HG02798 (cell line): Measurements from ENCODE around the gene TRABD2A.

ENCODE experiments used
- ATAC-seq: cut with Tn5 transposase; IDR thresholded peaks from one replicate; pipeline ENCODE4 v1.9.1; 2021; ENCODE audit warnings: mild to moderate bottlenecking; ENCODE audit not compliant: unreplicated experiment, poor library complexity

The TRABD2A gene

DNA sequence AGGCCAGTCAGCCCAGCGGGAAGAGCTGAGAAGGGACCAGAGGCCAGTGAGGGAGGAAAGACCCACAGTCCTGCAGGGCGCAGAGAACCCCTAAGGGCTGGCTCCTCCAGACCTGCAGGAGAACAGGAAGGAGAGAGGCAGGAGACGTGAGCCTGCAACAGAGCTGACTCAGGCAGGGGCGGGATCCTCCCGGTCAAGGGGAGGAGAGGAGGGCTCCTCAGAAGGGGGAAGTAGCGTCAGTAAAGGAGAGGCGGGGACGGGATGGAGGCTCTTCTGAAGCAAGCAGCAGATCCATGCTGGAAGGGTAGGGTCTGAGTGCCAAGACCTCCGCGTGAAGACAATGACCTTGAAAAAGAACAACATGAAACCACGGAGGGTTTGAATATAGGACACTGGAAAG lies 50.8 kb downstream of the TRABD2A start:
- ATAC-seq, result no peak

DNA sequence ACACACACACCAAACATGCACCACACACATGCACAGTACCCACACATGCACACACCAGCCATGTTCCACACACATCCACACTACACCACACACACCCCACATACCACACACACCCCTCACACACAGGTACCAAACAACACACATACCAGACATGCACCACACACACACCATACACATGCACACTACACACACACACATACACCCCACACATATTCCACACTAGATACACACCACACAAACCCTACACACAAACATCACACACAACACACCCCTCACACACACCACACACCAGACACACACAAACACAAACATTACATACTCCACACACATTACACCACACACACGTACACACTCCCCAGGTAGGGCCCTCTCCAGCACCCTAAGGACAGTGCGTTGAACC lies 51.2 kb downstream of the TRABD2A start:
- ATAC-seq, result no peak

DNA sequence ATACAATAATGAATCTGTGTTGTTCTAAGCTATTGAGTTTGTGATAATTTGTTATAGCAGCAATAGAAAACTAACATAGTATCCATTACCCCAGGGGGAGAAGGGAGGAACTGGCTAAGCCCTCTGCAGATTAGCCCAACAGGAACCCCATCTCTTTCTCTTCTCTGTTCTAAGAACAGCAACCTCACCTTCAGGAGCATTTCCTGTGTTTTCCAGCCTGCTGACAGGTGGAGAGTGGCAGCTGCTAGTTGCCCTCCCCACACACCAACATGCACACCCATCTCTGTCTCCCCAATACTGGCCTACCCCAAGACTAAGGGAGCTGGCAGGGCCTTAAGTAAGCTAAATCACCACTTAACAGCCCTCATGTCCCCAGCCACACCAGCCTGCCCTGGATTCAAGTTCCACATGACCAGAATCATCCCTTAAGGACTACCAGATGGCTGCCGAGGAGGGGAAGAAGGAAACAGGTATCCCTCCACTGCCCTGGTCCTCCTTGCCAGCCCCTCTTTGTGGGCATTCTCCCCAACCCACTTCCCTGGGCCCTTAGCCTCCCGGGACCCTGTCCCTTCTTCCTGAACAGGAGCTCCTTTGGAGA lies 52.8 kb downstream of the TRABD2A start:
- ATAC-seq, result no peak

DNA sequence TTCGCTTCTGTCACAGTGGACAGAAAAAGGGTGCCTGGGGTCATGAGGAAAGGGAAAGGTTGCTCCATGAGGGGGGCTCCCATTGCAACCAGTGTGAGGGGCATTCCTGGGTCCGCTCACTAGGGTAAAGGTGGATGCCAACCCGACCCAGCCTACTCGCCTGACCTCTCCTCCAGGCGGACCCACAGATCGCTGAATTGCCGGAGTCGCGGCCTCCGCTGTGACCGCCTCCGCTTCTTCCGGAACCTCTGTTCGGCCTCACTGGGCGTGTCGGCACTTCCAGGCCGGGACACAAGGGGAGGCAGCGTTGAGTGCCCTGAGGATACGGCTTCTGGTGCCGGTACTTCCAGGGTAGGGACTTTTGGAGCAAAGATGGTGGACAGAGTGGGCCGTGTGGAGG lies 57.1 kb downstream of the TRABD2A start:
- ATAC-seq, result no peak

DNA sequence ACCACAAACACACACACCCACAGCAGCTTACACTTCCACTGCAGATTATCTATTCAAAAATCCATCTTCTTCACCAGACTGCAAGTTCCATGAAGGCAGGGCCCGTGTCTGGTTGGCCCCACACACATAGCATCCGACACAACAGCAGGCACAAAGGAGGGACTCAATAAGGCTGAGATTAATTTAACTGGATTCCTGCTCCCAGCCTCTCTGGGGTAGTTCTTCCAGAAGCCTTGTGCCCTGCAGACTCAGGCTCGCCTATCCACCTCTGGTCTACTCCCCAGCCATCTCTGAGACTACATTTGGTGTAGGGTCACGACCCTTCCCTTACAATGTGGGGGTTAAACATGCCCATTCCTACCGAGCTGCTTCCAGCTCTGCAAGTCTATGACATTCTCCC lies 57.7 kb downstream of the TRABD2A start:
- no peak for ATAC-seq

DNA sequence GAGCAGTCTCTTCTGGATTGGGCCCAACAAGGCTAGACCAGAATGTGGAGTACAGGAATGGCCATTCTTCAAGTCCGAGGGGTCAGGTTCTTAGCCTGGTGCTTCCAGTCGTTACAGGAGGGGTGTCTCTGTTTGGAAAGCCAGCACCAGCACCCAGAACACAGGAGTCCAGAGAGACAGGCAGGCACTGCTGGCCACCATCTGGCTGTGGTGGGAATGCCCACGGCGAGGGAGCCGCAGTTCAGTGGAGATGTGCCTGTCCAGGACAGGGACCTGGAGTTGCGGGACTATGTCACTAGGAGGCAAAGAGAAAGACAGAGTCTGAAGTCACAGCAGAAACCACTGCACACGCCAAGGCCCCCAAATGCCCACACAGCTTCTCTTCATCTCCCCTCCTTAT lies 59.1 kb downstream of the TRABD2A start:
- no peak for ATAC-seq

DNA sequence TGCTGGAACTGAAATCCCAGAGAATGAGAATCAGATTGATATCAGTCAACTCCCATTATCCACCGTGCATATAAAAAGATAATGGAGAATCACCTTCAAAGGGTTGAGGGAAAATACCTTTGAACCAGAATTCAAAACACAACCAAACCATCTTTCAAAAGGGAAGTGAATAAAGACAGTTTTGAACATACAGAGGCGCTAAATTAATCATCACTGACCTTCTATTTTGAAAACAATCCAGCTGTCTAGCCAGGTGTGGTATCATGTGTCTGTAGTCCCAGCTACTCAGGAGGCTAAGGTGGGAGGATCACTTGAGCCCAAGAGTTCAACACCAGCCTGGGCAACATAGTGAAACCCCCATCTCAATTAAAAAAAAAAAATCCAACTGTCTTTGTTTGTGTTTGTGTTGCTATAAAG lies 63.6 kb downstream of the TRABD2A start:
- ATAC-seq, result peak; percentile 90

DNA sequence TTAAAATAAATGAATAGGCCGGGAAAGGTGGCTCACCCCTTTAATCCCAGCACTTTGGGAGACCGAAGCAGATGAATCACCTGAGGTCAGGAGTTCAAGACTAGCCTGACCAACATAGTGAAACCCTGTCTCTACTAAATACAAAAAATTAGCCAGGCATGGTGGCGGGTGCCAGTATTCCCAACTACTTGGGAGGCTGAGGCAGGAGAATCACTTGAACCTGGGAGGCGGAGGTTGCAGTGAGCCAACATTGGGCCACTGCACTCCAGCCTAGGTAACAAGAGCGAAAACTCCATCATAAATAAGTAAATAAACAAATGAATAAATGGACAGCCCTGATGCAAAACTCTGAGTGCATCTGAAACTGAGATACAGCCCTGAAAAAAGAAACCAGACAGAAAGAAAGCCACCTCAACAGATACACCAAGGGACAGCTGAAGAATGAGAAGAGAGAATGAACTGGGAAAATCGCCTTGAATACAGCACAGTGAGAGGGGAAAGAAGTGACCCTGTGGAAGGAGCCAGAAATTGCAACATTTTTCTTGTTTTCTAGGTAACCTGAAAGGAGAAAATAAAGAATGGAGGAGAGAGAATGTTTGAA lies 64.4 kb downstream of the TRABD2A start:
- ATAC-seq, result peak; percentile 79

DNA sequence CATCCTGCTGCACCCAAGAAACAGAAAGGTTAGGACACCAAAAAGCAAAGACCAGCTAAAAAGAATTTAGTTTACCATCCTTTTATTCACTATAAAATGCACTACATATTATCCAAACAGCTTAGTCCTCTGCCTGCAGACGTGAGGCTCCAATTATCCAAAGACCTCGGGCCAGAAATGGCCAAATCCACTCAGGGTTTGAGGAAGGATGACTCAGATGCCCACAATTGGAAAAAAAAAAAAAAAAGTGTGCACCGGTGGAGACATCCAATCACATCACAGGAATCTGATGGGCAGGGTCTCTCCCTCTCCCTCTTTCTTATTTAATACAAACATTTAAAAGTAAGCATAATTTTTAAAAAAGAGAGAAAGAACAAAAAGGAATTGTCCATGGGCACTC lies 65.7 kb downstream of the TRABD2A start:
- no peak for ATAC-seq

DNA sequence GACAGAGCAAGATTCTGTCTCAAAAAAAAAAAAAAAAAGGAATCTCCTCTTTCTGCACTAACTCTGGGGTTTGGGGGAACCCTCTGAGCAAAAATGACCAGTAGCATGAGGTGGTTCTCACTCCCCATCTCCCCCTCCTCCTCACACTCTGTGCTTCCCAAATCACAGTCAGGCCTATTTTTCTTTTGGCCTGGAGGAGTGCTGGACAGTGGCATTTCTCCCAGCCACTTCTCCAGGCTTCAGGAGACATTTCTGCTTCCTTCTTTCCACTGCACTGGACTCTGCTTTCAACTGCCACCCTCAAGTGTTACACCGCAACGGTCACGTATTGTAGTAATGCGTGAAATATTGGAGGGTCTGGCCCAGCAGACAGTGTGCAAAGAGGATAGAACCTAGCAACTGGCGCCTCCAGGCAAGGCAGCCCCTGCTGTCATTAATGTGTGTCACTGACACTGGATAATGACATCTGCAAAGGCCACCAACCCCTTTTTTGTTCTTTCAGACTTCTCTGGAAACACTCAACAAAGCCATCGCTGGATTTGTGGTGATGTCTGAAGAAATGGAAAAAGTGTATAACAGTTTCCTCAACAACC lies 68.9 kb downstream of the TRABD2A start:
- no peak for ATAC-seq

DNA sequence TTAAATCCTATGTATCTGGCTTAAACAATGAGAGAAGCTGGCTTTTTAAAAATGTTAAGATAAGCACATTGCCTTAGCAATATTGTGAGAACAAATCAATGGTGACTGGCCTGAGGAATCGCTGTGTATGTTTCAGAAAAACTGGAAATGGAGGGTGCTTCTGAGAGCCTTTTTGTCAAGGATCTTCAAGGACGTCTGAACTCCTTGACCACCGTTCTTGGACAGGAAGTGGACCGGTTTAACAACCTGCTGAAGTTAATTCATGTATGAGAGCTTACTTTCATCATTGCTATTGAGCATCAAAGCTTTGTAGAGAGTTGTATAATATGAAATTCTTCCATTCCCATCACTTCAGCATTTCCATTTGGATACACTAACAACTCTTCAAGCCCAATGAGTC lies 72.6 kb downstream of the TRABD2A start:
- no peak for ATAC-seq

DNA sequence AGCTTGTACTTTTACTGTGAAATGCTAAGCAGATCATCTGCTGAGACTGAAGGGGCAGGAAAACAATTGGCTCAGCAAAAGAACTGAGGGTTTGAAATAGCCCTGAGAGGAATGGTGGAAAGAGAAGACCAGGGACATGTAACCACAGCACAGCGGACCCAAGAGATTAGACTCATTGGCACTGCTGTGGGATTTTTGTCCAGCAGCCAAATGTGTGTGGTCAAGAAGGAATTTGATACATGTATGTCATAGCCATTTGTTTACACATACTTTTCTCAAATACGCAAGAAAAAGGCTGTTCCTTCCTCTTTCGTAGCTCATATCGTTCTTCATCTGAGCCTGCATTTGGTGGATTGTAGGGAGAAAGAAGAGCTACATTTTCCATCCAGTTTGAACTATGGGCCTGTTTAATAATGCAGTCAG lies 73.8 kb downstream of the TRABD2A start:
- ATAC-seq, result no peak

DNA sequence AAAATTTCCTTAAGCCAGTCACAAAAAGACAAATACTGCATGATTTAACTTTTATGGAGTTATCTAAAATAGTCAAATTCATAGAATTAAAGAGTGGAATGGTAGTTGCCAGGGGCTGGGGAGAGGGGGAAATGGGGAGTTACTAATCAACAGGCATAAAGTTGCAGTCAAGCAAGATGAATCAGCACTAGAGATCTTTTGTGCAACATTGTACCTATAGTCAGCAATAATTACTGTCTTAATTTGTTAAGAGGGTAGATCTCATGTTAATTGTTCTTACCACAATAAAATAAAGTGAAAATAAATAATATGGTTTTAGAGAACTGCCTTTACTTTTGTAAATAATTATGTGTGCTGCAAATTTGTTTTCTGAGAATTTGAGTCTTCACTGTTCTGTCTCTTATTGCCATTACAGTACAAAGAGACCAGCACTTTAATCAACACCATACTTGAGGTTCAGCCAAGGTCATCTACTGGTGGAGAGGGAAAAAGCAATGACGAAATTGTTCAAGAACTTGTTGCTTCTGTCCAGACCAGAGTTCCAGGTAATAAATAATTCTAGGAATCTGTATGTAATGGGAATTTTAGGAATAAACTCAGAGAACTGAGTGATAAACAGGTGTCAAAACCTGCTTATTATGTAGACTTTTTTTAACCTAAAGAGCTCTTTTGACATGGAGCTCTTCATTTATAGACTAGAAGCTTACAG lies 75.5 kb downstream of the TRABD2A start:
- no peak for ATAC-seq

DNA sequence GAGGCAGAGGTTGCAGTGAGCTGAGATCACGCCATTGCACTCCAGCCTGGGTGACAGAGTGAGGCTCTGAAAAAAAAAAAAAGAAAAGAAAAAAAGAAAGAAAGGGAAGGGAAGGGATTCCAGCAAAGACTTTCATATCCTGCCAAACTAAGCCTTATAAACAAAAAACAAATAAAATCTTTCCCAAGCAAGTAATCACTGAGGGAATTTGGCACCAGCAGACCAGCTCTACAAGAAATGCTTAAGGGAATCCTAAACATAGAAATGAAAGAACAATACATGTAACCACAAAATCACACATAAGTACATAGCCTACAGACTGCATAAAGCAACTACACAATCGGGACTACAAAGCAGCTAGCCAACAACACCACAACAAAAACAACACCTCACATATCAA lies 79.1 kb downstream of the TRABD2A start:
- no peak for ATAC-seq

DNA sequence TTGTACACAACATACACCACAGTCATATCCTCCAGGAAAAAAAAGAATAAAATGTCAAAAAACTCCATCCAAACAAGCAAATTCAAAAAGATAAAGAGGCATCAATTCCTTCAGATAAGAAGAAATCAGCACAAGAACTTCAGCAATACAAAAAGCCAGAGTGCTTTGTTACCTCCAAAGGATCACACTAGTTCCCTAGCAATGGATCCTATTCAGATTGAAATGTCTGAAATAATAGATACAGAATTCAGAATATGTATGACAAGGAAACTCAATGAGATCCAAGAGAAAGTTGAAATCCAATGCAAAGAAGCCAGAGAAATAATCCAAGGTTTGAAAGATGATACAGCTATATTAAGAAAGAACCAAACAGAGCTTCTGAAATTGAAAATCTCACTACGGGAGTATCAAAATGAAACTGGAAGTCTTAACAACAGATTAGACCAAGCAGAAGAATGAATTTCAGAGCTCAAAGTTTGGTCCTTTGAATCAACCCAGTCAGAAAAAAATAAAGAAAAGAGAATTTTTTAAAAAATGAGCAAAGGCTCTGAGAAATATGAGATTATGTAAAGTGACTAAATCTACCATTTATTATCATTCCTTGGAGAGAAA lies 80.6 kb downstream of the TRABD2A start:
- ATAC-seq, result peak; percentile 88

DNA sequence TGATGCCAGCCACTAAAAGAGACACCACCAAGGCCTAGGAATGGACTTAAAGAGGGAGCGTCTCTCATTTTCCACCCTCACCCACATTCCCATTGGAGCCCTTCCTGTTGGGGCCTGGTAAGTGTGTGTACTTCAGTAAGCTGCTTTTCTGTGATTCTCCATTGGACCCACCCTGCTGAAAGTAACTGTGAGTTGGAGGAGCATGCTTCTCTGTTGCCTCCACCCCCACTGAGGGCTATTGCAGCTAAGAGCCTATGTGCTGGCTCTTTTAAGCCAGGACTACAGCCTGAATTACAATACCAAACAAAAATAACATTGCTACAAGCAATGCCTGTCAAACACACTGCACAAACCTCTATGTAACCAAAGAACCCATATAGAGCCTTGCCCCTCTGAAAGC lies 81.1 kb downstream of the TRABD2A start:
- ATAC-seq, result peak; percentile 13

DNA sequence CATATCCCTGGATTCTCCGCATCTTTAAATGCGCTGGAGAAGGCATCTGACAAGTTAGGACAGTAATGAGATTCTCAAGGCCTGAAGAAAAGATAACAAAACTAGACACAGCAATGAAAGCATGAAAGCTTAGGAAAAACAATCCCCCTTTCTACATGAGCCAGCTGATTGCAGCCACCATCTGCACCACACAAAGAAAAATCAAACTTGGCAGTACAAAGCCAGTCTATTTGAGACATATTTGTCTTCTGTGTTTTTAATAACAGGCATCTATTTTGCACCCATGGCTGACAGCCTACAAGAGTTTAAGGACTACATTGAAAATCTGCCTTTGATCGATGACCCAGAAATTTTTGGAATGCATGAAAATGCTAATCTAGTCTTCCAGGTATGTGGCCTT lies 83.6 kb downstream of the TRABD2A start:
- no peak for ATAC-seq

DNA sequence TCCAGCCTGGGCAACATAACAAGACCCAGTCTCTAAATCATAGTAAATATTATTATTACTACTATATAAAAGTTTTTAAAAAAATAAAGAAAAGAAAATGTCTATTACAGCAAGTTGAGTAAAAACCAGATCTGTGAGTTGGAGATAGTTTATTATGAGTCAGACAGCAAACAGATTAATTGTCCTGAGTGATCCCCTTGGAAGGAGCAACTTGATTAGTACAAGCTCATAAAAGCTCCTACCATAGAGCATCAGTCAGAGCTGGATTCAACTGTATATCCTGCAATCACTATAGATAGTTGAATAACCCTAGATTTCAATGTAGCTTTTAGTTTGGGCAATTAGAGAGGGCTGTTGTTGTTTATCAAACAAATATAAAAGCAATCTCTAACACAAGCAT lies 84.1 kb downstream of the TRABD2A start:
- no peak for ATAC-seq

DNA sequence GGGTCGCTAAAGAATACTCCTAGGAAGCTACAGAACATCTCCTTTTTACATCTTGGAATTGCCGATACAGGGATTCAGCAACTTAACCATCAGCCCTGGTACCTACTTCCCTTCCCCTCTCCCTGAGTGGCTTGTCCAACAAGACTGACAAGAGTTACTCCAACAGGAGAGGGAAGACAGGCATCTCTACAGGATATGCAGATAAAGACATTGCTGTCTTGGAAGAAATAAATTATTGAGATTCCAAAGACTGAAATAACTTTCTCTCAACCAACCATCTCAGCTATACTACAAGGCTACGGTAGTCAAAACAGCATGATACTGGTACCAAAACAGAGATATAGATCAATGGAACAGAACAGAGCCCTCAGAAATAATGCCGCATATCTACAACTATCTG lies 87.2 kb downstream of the TRABD2A start:
- no peak for ATAC-seq

DNA sequence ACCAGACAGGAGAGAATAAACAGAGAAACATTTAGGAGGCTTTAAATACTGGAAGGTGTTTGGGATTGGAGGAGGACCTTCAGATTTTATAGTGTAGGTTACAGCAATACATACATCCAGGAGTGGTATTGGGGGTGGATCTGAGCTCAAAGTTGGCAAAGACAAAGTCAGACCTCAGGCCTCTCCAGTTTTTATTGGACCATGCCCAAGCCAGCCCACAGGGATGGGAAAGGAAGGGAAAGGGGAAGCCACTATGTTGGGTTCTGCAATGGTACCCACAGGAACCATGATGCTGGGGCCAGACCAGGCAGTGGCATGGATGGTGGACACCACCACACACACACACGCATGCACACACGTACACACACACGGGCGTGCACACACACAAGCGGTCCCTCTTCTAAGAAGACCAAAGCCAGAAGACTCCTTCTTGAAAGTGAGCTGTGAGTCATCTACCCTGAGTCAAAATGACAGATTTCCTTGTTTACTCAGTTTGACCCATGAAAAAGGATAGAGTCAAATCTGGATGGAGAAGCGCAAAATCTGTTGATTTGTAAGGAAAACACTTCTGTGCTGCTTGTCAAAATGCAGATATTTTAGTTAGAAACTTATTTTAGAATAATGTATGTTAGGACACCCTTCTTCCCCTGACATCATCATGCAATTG lies 87.9 kb downstream of the TRABD2A start:
- no peak for ATAC-seq

DNA sequence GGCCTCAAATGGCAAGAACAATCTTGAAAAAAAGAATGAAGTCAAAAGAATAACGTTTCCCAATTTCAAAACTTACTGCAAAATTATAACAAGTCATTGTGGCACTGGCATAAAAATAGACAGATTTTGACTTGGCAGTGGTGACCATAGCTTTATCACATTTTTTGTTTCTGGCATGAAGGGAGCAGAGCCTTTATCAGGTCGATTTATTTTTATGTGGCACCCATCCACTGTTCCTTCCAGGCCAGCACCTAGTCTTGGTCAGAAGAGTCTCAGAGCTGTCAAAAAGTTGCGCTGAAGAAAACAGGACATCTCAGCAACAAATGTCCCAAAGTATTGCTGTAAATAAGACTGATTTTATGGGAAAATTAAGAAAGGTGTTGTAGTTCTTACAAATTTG lies 92.4 kb downstream of the TRABD2A start:
- ATAC-seq, result no peak
